Measurements from ENCODE around the gene GPR148.

GPR148 gene

GRCh38 chr2:130769343-130769907, 40.6 kb downstream of the GPR148 start:
- DNase-seq = no peak

- DNase-seq = peak in 1 of 3 experiments; percentile 45
Measured at GRCh38 chr2:130776550-130776949, 47.7 kb downstream of the GPR148 start.

GRCh38 chr2:130778781-130779180, 49.9 kb downstream of the GPR148 start:
- no peak for DNase-seq
